DOHH2 (cell line): ENCODE results near the gene VGLL4.
A peak's percentile ranks its signal among the peaks of the same experiment; 100 is the strongest.

Source experiments
- H3F3A ChIP-seq: fragments of 200-600 bp; sonication (generic), shearing (Covaris generic); 2 replicates; pipeline ENCODE4 v1.6.0; 2016; ENCODE audit warnings: antibody characterized with exemption, mild to moderate bottlenecking; ENCODE audit not compliant: control insufficient read depth, insufficient read depth
- H3K27ac ChIP-seq: fragments of 200-600 bp; sonication (generic); 2 replicates; pipeline ENCODE4 v1.5.1; 2014; ENCODE audit warnings: low read depth, mild to moderate bottlenecking, low read length, moderate library complexity
- H3K27me3 ChIP-seq: fragments of 200-600 bp; sonication (generic); 2 replicates; pipeline ENCODE4 v1.6.1; 2014; ENCODE audit warnings: mild to moderate bottlenecking, low read length, mixed read lengths; ENCODE audit not compliant: control insufficient read depth
- H3K36me3 ChIP-seq: fragments of 200-600 bp; sonication (generic); 2 replicates; pipeline ENCODE4 v1.6.1; 2014; ENCODE audit warnings: mild to moderate bottlenecking, low read length, moderate library complexity, mixed read lengths; ENCODE audit not compliant: control insufficient read depth
- H3K4me1 ChIP-seq: fragments of 200-600 bp; sonication (generic); 2 replicates; pipeline ENCODE4 v1.6.1; 2014; ENCODE audit warnings: mild to moderate bottlenecking, low read length, mixed read lengths; ENCODE audit not compliant: control insufficient read depth
- H3K4me2 ChIP-seq: fragments of 200-600 bp; sonication (generic); 2 replicates; pipeline ENCODE4 v1.6.0; 2014; ENCODE audit warnings: mild to moderate bottlenecking, low read length, moderate library complexity
- H3K4me3 ChIP-seq: fragments of 200-600 bp; sonication (generic); 2 replicates; pipeline ENCODE4 v1.5.1; 2014; ENCODE audit warnings: mild to moderate bottlenecking, low read length, mixed read lengths
- H3K79me2 ChIP-seq: fragments of 200-600 bp; sonication (generic); 2 replicates; pipeline ENCODE4 v1.6.1; 2014; ENCODE audit warnings: mild to moderate bottlenecking, low read length, mixed read lengths; ENCODE audit not compliant: control insufficient read depth
- H3K9me2 ChIP-seq: fragments of 200-600 bp; sonication (generic); replicated peaks from 2 replicates; pipeline ENCODE4 v1.6.1; 2014; ENCODE audit warnings: mild to moderate bottlenecking, low read length, mixed read lengths; ENCODE audit not compliant: control insufficient read depth
- H3K9me3 ChIP-seq: fragments of 200-600 bp; sonication (generic); 2 replicates; pipeline ENCODE4 v1.6.1; 2014; ENCODE audit warnings: antibody characterized with exemption, low read length, mixed read lengths; ENCODE audit not compliant: control insufficient read depth, insufficient read depth
- H4K20me1 ChIP-seq: fragments of 200-600 bp; sonication (generic); 2 replicates; pipeline ENCODE4 v1.6.0; 2014; ENCODE audit warnings: low read depth, mild to moderate bottlenecking, antibody characterized with exemption, low read length, moderate library complexity; ENCODE audit not compliant: control insufficient read depth, insufficient read depth
- CTCF ChIP-seq: fragments of 200-600 bp; sonication (generic); IDR thresholded peaks from one replicate; pipeline ENCODE4 v1.5.1; 2014; ENCODE audit warnings: antibody characterized with exemption, mild to moderate bottlenecking, low read depth, low read length; ENCODE audit not compliant: poor library complexity, severe bottlenecking
- EZH2phosphoT487 ChIP-seq: fragments of 200-600 bp; sonication (generic); IDR thresholded peaks from 2 replicates; pipeline ENCODE4 v1.6.1; 2017; ENCODE audit warnings: borderline replicate concordance, mild to moderate bottlenecking, antibody characterized with exemption, low read length, moderate library complexity, mixed read lengths

VGLL4 gene

GRCh38 chr3:11582191-11582968 is 61.3 kb downstream of the VGLL4 start:
- peaks cover 69% of the 10 kb centered on the region for H3K4me1 ChIP-seq
- no peaks in the 10 kb centered on the region for H3K9me2 ChIP-seq
- peaks cover 22% of the 10 kb centered on the region for H3F3A ChIP-seq

DNA sequence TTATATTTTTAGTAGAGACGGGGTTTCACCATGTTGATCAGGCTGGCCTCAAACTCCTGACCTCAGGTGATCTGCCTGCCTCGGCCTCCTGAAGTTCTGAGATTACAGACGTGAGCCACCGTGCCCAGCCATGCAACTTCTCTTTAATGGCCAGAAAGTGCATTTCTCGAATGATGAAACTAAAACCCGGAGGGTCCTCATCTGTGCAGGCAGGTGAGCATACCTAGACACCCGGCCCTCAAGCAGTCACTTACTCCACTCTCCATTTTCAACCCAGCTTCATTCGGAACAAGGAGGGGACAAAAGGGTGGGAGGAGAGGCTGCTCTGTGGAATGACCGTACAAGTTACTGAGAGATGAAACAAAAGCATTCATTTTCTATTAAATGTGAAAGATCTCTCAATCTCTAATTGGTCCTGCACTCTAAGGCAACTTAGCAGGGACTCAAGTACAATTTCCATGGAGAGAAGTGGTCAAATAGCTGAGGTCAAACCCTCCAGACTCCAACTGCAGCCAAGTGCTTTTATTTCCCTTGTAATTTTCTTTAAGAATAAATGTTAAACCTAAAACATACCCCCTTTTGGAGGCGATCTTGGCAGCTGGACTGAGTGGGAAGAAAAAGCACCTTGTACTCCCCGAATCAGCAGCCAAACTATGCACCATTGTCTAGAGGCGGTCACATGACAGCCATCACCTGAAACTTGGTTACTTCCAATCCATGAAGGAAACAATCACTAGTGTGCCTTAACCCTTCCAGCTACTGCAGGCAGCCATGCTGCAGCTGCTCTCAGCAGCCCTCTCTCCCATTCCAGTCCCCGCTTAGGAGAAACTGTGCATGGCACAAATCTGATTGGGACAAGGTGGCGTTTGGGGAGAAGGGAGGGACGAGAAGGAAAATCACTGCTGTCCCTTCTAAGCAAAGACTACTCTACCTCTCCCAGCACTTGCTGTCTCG is 62.2 kb downstream of the VGLL4 start:
- peak overlapping the region; percentile 59 for H3K27ac ChIP-seq
- peak overlapping the region; percentile 80 for H3K4me2 ChIP-seq
- peaks cover 97% of the 10 kb centered on the region for H3K79me2 ChIP-seq
- peaks cover 49% of the 10 kb centered on the region for H3K36me3 ChIP-seq
- H3F3A ChIP-seq: peaks cover 21% of the 10 kb centered on the region
- no peaks in the 10 kb centered on the region for H3K27me3 ChIP-seq
- no peaks in the 10 kb centered on the region for H3K9me2 ChIP-seq
- peaks cover 74% of the 10 kb centered on the region for H3K4me1 ChIP-seq
- H4K20me1 ChIP-seq: peaks cover 44% of the 10 kb centered on the region
- no peaks in the 10 kb centered on the region for H3K9me3 ChIP-seq
- H3K4me3 ChIP-seq: peak overlapping the region; percentile 64
- TF ChIP-seq EZH2phosphoT487: no peak
- TF ChIP-seq CTCF: no peak

More at GRCh38 chr3:11582191-11582968, 61.3 kb downstream of the VGLL4 start:
- Histone ChIP-seq H3K4me2 (peak overlapping the region; percentile 80), H3K27ac (peak overlapping the region; percentile 59), H3K27me3 (no peaks in the 10 kb centered on the region), H3K36me3 (peaks cover 50% of the 10 kb centered on the region), H3K4me3 (peak overlapping the region; percentile 64), H3K9me3 (no peaks in the 10 kb centered on the region), H3K79me2 (peaks cover 97% of the 10 kb centered on the region), H4K20me1 (peaks cover 43% of the 10 kb centered on the region)
- TF ChIP-seq EZH2phosphoT487 (no peak), CTCF (no peak)

GRCh38 chr3:11580645-11581044 is 63.1 kb downstream of the VGLL4 start:
- H3K4me2 ChIP-seq: no peak overlapping the region
- TF ChIP-seq EZH2phosphoT487: no peak
- TF ChIP-seq CTCF: no peak
- H3K27ac ChIP-seq: no peak overlapping the region
- no peaks in the 10 kb centered on the region for H3K9me3 ChIP-seq
- H3K4me1 ChIP-seq: peaks cover 70% of the 10 kb centered on the region
- peaks cover 97% of the 10 kb centered on the region for H3K79me2 ChIP-seq
- H3K27me3 ChIP-seq: no peaks in the 10 kb centered on the region
- peaks cover 50% of the 10 kb centered on the region for H4K20me1 ChIP-seq
- peaks cover 16% of the 10 kb centered on the region for H3F3A ChIP-seq
- no peak overlapping the region for H3K4me3 ChIP-seq
- no peaks in the 10 kb centered on the region for H3K9me2 ChIP-seq
- H3K36me3 ChIP-seq: peaks cover 51% of the 10 kb centered on the region
